A673 (cell line): ENCODE measurements around the gene PTCH2.

Experiments used
- CTCF ChIP-seq: fragments of 300-800, 200-600 bp; sonication (generic); conservative IDR thresholded peaks from 2 replicates; pipeline ENCODE4 v1.5.1; 2017; ENCODE audit warnings: low read depth, mild to moderate bottlenecking, antibody characterized with exemption, low read length, moderate library complexity, mixed read lengths
- EZH2 ChIP-seq: fragments of 200-600 bp; sonication (generic); IDR thresholded peaks from 2 replicates; pipeline ENCODE4 v1.6.1; 2017; ENCODE audit warnings: borderline replicate concordance, low read depth, mild to moderate bottlenecking, mixed read lengths, antibody characterized with exemption, low read length; ENCODE audit not compliant: poor library complexity, severe bottlenecking

- TF ChIP-seq CTCF (no peak), EZH2 (no peak)
Measured at GRCh38 chr1:44775078-44775929, 67.7 kb downstream of the PTCH2 start, which contains the start of gene RPS8.
